Endothelial cell of umbilical vein (primary cell): ENCODE data around the gene KRT6A. TPM values are rescaled to one million over a fixed set of nuclear protein-coding genes. Genes with fewer than 3 reads are reported as not detected.
"Not testable (repeated sequence)": the region's sequence is repeated elsewhere in the genome, so short reads cannot be mapped to it uniquely, and the experiment has no call there.

Experiments used
- BruUV-seq: library from RNA; stranded (reverse); fragments of 400-500 nt; replicated peaks from 2 replicates; lab custom pipeline; 2021; lab: Mats Ljungman, UMichigan
- CTCF ChIA-PET: fragments of 300-600, 350-600 bp; sonication (Branson Sonifier 250); formaldehyde crosslinking; loops from one replicate; lab custom pipeline; 2021; ENCODE audit warnings: antibody characterized with exemption, inconsistent platforms; lab: Charles Lee
- POLR2A ChIA-PET: fragments of 300-600, 350-600 bp; sonication (Branson Sonifier 250); formaldehyde crosslinking; loops from one replicate; lab custom pipeline; 2021; ENCODE audit warnings: antibody characterized with exemption, inconsistent platforms; lab: Charles Lee
- DNase-seq: peaks from one replicate; pipeline ENCODE4 v3.0.0-alpha.2; 2011; ENCODE audit warnings: low read depth, low spot score
- FAIRE-seq: peaks from 2 replicates; lab custom pipeline; 2011; peaks lifted over from hg19 to GRCh38; lab: Jason Lieb, UNC
- H2AFZ ChIP-seq: 2 replicates; pipeline ENCODE4 v1.6.0; 2012; ENCODE audit warnings: low read depth, low read length, control low read depth, inconsistent platforms
- H3K27ac ChIP-seq: 2 replicates; pipeline ENCODE4 v1.5.1; 2011; ENCODE audit warnings: low read depth, mild to moderate bottlenecking, control low read depth, low read length, moderate library complexity; ENCODE audit not compliant: insufficient read depth
- H3K27me3 ChIP-seq, 2 experiments: 2 replicates each; pipeline versions ENCODE4 v1.6.0 to v1.6.1; 2011; ENCODE audit warnings: low read length in 2 of 2, mixed read lengths in 1 of 2; ENCODE audit not compliant: control insufficient read depth in 2 of 2, insufficient read depth in 2 of 2
- H3K36me3 ChIP-seq, 2 experiments: 2 replicates in 1 of 2; 3 replicates in 1 of 2; pipeline ENCODE4 v1.5.1; 2011; ENCODE audit warnings: low read length in 2 of 2, mild to moderate bottlenecking in 1 of 2, moderate library complexity in 1 of 2; ENCODE audit not compliant: control insufficient read depth in 2 of 2, insufficient read depth in 2 of 2; ENCODE audit errors: extremely low read depth in 1 of 2
- H3K4me1 ChIP-seq: 3 replicates; pipeline ENCODE4 v1.5.1; 2011; ENCODE audit warnings: mild to moderate bottlenecking, low read length; ENCODE audit not compliant: control insufficient read depth, insufficient read depth; ENCODE audit errors: extremely low read depth
- H3K4me2 ChIP-seq: 2 replicates; pipeline ENCODE4 v1.6.1; 2011; ENCODE audit warnings: low read length, control low read depth, mixed read lengths; ENCODE audit not compliant: insufficient read depth
- H3K4me3 ChIP-seq, 3 experiments: fragments of 200-600 bp in 1 of 3; sonication (generic), shearing (Covaris generic) in 1 of 3; replicated peaks in 1 of 3; 2 replicates each; pipeline ENCODE4 v1.5.1; 2011 to 2016; ENCODE audit warnings: control low read depth in 3 of 3, low read length in 3 of 3, mild to moderate bottlenecking in 2 of 3, inconsistent platforms in 1 of 3, low read depth in 1 of 3, moderate library complexity in 1 of 3; ENCODE audit not compliant: insufficient read depth in 1 of 3
- H3K79me2 ChIP-seq: 2 replicates; pipeline ENCODE4 v1.6.0; 2012; ENCODE audit warnings: low read length, inconsistent platforms; ENCODE audit not compliant: control insufficient read depth, insufficient read depth
- H3K9ac ChIP-seq: replicated peaks from 2 replicates; pipeline ENCODE3; 2011; ENCODE audit warnings: low read length, control low read depth; ENCODE audit not compliant: insufficient read depth; ENCODE audit errors: extremely low read depth
- H3K9me1 ChIP-seq: replicated peaks from 3 replicates; pipeline ENCODE4 v1.6.0; 2011; ENCODE audit warnings: mild to moderate bottlenecking, low read length; ENCODE audit not compliant: control insufficient read depth, insufficient read depth; ENCODE audit errors: extremely low read depth
- H3K9me3 ChIP-seq: replicated peaks from 2 replicates; pipeline ENCODE4 v1.5.1; 2012; ENCODE audit warnings: low read length, inconsistent platforms; ENCODE audit not compliant: control insufficient read depth, insufficient read depth
- H4K20me1 ChIP-seq: replicated peaks from 2 replicates; pipeline ENCODE3; 2011; ENCODE audit warnings: mild to moderate bottlenecking, low read length; ENCODE audit not compliant: control insufficient read depth, insufficient read depth; ENCODE audit errors: extremely low read depth
- GATA2 ChIP-seq: IDR thresholded peaks from 2 replicates; pipeline ENCODE4 v1.7.0; 2011; ENCODE audit warnings: low read depth, mild to moderate bottlenecking, moderate library complexity, mixed read lengths, low read length; ENCODE audit not compliant: insufficient read length, insufficient read depth
- MYC ChIP-seq: IDR thresholded peaks from one replicate; pipeline ENCODE4 v1.6.1; 2011; ENCODE audit warnings: mild to moderate bottlenecking, low read depth, low read length
- POLR2A ChIP-seq: IDR thresholded peaks from 2 replicates; pipeline ENCODE4 v1.6.1; 2012; ENCODE audit warnings: low read depth, mild to moderate bottlenecking, control low read depth, low read length
- POLR2AphosphoS5 ChIP-seq: IDR thresholded peaks from 2 replicates; pipeline ENCODE4 v1.6.1; 2012; ENCODE audit warnings: low read depth, mild to moderate bottlenecking, control low read depth, low read length, moderate library complexity; ENCODE audit not compliant: insufficient read depth
- dilution Hi-C: fragments of 300-500 bp; cut with MboI; formaldehyde crosslinking; loops from one replicate; pipeline ENCODE4 v1.15.0; 2019; ENCODE audit warnings: low sequenced_read_pairs; ENCODE audit not compliant: extremely low pct_ligation_motif_present
- intact Hi-C: fragments of 100-400 bp; cut with micrococcal nuclease; formaldehyde crosslinking; loops from one replicate; pipeline ENCODE4 v1.10.0; 2022
- polyA plus RNA-seq, 4 experiments: library from polyadenylated mRNA; depleted of rRNA in 3 of 4; stranded (reverse) in 3 of 4; unstranded in 1 of 4; fragments of >200 nt; gene quantifications; 2 replicates each; pipeline versions ENCODE4 v1.2.1 to v1.2.3, GENCODE V29; 2011 to 2012; ENCODE audit warnings: missing spikeins in 1 of 4
- total RNA-seq: library from RNA; stranded (reverse); gene quantifications from 2 replicates; pipeline ENCODE4 v1.2.3, GENCODE V29; 2021
- TF ChIP-seq, protein P1 (sequence below), 2 donors: IDR thresholded peaks; 1 replicate in 1 of 2; 2 replicates in 1 of 2; pipeline ENCODE4 v1.5.1; 2011; ENCODE audit warnings: low read length in 2 of 2, mild to moderate bottlenecking in 2 of 2, moderate library complexity in 2 of 2, control low read depth in 1 of 2, inconsistent platforms in 1 of 2, low read depth in 1 of 2; ENCODE audit not compliant: insufficient read depth in 1 of 2; ENCODE audit errors: extremely low read depth in 1 of 2

The KRT6A gene
- total and polyA plus RNA-seq, 2 donors (not counting 3 experiments of a cell fraction or from before 2014, with no cell fraction given): 0.64 TPM; not detected in 1

- Histone ChIP-seq H3K27me3 (peaks cover 2 to 7% of the 10 kb centered on the region in 2 experiments), H3K4me2 (no peak overlapping the region), H3K9me3 (no peaks in the 10 kb centered on the region), H3K4me3 (no peak overlapping the region), H3K9me1 (no peaks in the 10 kb centered on the region), H3K36me3 (no peaks in the 10 kb centered on the region), H3K4me1 (no peaks in the 10 kb centered on the region), H2AFZ (no peak overlapping the region), H3K79me2 (no peaks in the 10 kb centered on the region), H4K20me1 (no peaks in the 10 kb centered on the region), H3K27ac (no peak overlapping the region), H3K9ac (no peak overlapping the region)
- ChIA-PET CTCF (no interaction called here), POLR2A (no interaction called here)
- FAIRE-seq (no peak), DNase-seq (no peak)
- TF ChIP-seq GATA2: no peak
- TF ChIP-seq POLR2A: no peak
- TF ChIP-seq MYC: no peak
- TF ChIP-seq, protein P1, sequence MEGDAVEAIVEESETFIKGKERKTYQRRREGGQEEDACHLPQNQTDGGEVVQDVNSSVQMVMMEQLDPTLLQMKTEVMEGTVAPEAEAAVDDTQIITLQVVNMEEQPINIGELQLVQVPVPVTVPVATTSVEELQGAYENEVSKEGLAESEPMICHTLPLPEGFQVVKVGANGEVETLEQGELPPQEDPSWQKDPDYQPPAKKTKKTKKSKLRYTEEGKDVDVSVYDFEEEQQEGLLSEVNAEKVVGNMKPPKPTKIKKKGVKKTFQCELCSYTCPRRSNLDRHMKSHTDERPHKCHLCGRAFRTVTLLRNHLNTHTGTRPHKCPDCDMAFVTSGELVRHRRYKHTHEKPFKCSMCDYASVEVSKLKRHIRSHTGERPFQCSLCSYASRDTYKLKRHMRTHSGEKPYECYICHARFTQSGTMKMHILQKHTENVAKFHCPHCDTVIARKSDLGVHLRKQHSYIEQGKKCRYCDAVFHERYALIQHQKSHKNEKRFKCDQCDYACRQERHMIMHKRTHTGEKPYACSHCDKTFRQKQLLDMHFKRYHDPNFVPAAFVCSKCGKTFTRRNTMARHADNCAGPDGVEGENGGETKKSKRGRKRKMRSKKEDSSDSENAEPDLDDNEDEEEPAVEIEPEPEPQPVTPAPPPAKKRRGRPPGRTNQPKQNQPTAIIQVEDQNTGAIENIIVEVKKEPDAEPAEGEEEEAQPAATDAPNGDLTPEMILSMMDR (IDR thresholded peaks at IDR 0.05; ENCODE audit: extremely low read depth in 1 of 2, insufficient read depth in 1 of 2, low read depth in 1 of 2, low read length in 2 of 2): no peak
- TF ChIP-seq POLR2AphosphoS5: no peak
- no TSS peak for BruUV-seq
- intact Hi-C loops (no loop called here), dilution Hi-C loops (no loop called here)
Observed at GRCh38 chr12:52448228-52448627, 44.8 kb downstream of the KRT6A start.

DNA sequence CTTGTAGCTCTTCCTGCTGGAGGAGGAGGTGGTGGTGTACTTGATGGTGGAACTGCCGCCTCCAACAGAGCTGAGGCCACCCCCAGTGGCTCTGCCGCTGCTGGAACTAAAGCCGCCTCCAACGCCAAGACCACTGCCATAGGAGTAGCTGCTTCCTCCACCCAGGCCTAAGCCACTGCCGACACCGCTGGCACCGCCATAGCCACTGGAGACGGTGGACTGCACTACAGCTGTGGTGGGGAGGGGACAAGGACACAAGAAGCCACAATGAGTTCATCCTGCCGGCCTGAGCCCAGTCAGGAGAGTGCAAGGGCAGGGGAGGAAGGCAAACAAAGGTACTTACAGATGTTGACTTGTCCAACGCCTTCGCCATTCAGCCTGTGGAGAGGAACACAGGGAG lies 45.9 kb downstream of the KRT6A start:
- H3K4me2 ChIP-seq, H3K4me1 ChIP-seq, BruUV-seq, H3K9me3 ChIP-seq, FAIRE-seq, H3K36me3 ChIP-seq, intact Hi-C loops, H3K9ac ChIP-seq, DNase-seq, dilution Hi-C loops, H3K4me3 ChIP-seq, H4K20me1 ChIP-seq, H3K79me2 ChIP-seq, H3K27ac ChIP-seq, CTCF ChIA-PET, H3K27me3 ChIP-seq, H3K9me1 ChIP-seq, H2AFZ ChIP-seq, POLR2A ChIA-PET: not testable (repeated sequence)
